ENCODE data around the gene GPR153. TPM values are rescaled to one million over a fixed set of nuclear protein-coding genes. Genes with fewer than 3 reads are reported as not detected.

The GPR153 gene
- total RNA-seq, 1 experiment from 2014 or later: 6.1 TPM

DNA sequence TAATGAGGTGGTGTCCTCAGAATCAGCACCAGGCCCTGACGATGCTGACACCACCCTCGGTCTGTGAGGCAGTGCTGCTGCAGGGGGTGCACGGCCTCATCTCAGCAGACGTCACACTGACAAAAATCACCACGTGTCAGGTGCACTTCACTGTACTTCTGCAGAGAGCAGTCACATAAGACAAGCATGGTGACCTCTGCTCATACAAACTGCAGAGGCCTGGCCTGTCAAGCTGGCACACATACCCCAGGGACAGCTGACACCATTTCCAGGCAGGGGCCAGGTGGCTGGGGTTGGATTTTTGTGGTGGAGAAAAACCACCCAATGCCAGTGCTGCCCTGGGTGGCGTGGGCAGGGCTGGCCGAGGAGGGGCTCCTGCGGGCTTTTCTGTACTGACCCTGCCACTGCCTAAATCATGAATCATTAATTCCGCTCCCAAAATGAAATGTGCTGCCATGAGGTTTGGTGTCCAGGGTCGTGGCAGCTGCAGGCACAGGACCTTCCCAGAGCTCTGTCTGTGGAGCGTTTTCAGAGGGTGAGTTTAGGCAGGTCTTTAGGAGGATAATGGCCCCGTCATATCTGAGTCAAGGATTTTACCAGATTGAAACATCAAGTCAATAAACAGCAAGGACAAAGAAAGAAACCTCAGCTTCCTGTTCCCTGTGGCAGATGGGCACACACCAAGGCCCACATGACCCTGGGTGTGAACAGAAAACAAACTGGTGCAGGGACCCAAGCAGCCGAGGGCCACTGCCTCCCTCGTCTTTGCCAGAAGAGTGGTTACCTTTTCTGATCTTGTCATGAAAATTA is 33.4 kb upstream of the GPR153 start (continued):
- no peak for TF ChIP-seq TCF7L2 (IDR thresholded peaks at IDR 0.05; ENCODE audit: borderline replicate concordance, extremely low read depth, insufficient read depth, insufficient read length)

DNA sequence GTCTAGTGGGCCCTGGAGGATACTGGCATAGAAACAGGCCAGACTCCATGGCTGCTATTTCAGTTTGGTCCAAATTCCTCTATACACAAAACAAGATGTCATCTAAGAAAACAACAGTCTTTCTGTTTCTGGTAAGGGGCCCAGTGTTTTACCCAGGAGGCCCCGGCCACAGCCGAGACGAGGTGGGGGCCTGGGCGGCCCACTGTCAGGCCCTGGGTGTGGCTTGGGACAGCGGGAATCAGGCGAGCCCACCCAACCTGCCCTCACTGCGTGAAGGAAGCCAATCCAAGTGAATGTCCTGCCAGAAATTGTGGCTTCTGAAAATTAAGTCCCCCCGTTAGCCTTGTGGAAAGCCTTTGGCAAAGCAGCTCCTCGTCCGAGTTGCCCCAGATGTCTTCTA is 31.2 kb upstream of the GPR153 start:
- Histone ChIP-seq H3K9me2 (ENCODE audit: insufficient read depth) (no peaks in the 10 kb centered on the region), H3K79me2 (ENCODE audit: insufficient read depth, low read length) (no peaks in the 10 kb centered on the region), H3K27ac (ENCODE audit: low read depth, low read length) (no peak overlapping the region), H3K36me3 (ENCODE audit: control insufficient read depth in 1 of 2, insufficient read depth in 2 of 2, low read length in 2 of 2) (peaks cover 2 to 7% of the 10 kb centered on the region in 2 experiments; a peak in 2 of 4 replicates), H3K27me3 (ENCODE audit: insufficient read depth, low read length) (no peaks in the 10 kb centered on the region), H3K9me3 (ENCODE audit: control insufficient read depth in 1 of 2, insufficient read depth in 1 of 2, low read depth in 1 of 2, low read length in 2 of 2) (no peaks in the 10 kb centered on the region), H4K20me1 (ENCODE audit: insufficient read depth) (no peaks in the 10 kb centered on the region), H2AFZ (ENCODE audit: low read depth, low read length, poor library complexity, severe bottlenecking) (no peak overlapping the region), H3K4me2 (ENCODE audit: low read length) (no peak overlapping the region), H3K4me1 (ENCODE audit: control insufficient read depth in 1 of 2, insufficient read depth in 2 of 2, low read length in 2 of 2) (no peaks in the 10 kb centered on the region), H3K4me3 (replicated peaks in 1 of 2; ENCODE audit: low read depth in 1 of 2, low read length in 2 of 2) (no peak overlapping the region), H3K9ac (ENCODE audit: low read length) (no peak overlapping the region)
- CTCF ChIA-PET: no interaction called here
- intact Hi-C loops (cut with micrococcal nuclease): no loop called here
- POLR2A ChIA-PET: no interaction called here
- ATAC-seq (no peak), DNase-seq (ENCODE audit: low read depth, low spot score) (no peak)
- TSS peak; percentile 26 for BruUV-seq (replicated peaks)
- RAD21 ChIA-PET (ENCODE audit: low non-redundant PET in 1 of 2, low total read pairs in 2 of 2, uncharacterized antibody in 2 of 2, unreplicated experiment in 2 of 2): no interaction called here
- TF ChIP-seq SRF (IDR thresholded peaks at IDR 0.05; ENCODE audit: low read depth) (no peak), SP1 (IDR thresholded peaks at IDR 0.05; ENCODE audit: low read depth) (no peak), TCF7L2 (IDR thresholded peaks at IDR 0.05; ENCODE audit: borderline replicate concordance, extremely low read depth, insufficient read depth, insufficient read length) (no peak), POLR2A (IDR thresholded peaks at IDR 0.05; ENCODE audit: borderline replicate concordance, extremely low read depth, insufficient read depth, insufficient read length) (no peak), RAD21 (IDR thresholded peaks at IDR 0.05; ENCODE audit: low read depth) (no peak), JUND (IDR thresholded peaks at IDR 0.05) (no peak), POLR2AphosphoS5 (IDR thresholded peaks at IDR 0.05; ENCODE audit: low read depth, low read length) (no peak), YY1 (IDR thresholded peaks at IDR 0.05; ENCODE audit: extremely low read depth, insufficient replicate concordance, low read depth, low read length) (no peak), SIN3A (IDR thresholded peaks at IDR 0.05; ENCODE audit: low read depth) (no peak), EGR1 (IDR thresholded peaks at IDR 0.05; ENCODE audit: low read depth) (no peak), EZH2 (IDR thresholded peaks at IDR 0.05) (no peak), EZH2phosphoT487 (IDR thresholded peaks at IDR 0.05; ENCODE audit: borderline replicate concordance) (no peak)
- TF ChIP-seq, protein P1, sequence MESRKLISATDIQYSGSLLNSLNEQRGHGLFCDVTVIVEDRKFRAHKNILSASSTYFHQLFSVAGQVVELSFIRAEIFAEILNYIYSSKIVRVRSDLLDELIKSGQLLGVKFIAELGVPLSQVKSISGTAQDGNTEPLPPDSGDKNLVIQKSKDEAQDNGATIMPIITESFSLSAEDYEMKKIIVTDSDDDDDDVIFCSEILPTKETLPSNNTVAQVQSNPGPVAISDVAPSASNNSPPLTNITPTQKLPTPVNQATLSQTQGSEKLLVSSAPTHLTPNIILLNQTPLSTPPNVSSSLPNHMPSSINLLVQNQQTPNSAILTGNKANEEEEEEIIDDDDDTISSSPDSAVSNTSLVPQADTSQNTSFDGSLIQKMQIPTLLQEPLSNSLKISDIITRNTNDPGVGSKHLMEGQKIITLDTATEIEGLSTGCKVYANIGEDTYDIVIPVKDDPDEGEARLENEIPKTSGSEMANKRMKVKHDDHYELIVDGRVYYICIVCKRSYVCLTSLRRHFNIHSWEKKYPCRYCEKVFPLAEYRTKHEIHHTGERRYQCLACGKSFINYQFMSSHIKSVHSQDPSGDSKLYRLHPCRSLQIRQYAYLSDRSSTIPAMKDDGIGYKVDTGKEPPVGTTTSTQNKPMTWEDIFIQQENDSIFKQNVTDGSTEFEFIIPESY (IDR thresholded peaks at IDR 0.05; ENCODE audit: extremely low read depth, insufficient replicate concordance, low read length): no peak
- TF ChIP-seq, protein P2, sequence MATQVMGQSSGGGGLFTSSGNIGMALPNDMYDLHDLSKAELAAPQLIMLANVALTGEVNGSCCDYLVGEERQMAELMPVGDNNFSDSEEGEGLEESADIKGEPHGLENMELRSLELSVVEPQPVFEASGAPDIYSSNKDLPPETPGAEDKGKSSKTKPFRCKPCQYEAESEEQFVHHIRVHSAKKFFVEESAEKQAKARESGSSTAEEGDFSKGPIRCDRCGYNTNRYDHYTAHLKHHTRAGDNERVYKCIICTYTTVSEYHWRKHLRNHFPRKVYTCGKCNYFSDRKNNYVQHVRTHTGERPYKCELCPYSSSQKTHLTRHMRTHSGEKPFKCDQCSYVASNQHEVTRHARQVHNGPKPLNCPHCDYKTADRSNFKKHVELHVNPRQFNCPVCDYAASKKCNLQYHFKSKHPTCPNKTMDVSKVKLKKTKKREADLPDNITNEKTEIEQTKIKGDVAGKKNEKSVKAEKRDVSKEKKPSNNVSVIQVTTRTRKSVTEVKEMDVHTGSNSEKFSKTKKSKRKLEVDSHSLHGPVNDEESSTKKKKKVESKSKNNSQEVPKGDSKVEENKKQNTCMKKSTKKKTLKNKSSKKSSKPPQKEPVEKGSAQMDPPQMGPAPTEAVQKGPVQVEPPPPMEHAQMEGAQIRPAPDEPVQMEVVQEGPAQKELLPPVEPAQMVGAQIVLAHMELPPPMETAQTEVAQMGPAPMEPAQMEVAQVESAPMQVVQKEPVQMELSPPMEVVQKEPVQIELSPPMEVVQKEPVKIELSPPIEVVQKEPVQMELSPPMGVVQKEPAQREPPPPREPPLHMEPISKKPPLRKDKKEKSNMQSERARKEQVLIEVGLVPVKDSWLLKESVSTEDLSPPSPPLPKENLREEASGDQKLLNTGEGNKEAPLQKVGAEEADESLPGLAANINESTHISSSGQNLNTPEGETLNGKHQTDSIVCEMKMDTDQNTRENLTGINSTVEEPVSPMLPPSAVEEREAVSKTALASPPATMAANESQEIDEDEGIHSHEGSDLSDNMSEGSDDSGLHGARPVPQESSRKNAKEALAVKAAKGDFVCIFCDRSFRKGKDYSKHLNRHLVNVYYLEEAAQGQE (IDR thresholded peaks at IDR 0.05; ENCODE audit: low read depth): no peak
